COLO668 (cell line): ENCODE results near the gene CABP7.
A peak's percentile ranks its signal among the peaks of the same experiment; 100 is the strongest.

Source experiments
- DNase-seq: peaks from one replicate; lab custom pipeline; 2025; ENCODE audit not compliant: unreplicated experiment; lab: John Stamatoyannopoulos, UW

CABP7 gene

DNA sequence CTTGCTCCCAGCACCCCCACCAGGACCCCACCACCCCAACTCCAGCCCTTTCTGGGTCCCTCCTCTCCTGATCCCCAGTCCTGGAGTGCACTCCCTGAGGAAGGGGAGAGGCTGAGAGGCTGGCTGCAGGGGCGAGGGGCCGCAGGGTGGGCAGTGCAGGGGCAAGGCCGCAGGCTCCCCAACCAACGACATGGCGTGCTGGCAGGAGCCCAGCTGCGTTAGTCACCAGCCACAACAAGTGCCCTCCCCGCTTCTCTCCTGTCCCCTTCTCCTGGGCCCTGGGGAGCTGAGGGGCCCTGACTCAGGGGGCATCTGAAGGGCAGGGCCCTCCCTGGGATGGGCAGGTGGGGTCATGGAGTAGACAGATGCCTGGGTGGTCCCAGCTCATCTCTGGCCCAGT lies 2.3 kb downstream of the CABP7 start:
- DNase-seq, result no peak

DNA sequence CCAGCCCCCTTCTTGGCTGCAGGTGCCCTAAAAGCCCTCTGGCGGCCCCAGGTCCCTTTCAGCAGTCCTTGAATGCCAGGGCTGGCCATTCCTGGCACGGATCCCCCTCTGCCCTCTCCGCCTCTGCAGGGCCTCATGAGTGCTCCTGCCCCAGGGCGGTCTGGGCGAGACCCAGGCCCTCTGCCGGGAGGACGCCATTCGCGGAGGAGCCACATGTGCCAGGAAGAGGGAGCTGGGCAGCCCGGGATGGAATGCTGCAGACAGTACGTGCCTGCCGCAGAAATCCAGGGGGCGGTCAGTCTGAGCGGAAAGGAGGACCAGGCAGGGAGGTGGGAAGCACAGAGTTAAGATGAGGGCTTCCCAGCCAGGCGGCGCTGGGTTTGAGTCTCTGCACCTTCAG lies 2.8 kb downstream of the CABP7 start:
- no peak for DNase-seq

DNA sequence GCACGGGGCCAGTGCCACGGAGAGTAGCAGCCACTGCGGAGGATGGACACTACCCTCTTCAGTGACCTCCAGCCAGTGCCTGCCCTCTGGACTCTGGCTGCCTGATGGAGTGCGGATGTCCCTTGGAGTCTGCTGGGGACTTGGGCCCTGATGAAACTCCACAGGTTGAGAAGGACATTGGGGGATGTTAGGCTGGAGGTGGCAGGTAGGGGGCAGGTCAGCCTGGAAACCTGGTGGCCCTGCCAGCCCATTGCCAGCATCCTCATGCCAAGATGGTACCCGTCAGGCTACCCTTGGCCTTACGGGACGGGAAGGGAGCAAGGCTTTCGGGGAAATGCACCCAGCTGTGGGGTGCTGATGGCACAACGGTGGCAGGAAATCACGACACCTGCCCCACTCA lies 4.0 kb downstream of the CABP7 start:
- DNase-seq, result no peak

DNA sequence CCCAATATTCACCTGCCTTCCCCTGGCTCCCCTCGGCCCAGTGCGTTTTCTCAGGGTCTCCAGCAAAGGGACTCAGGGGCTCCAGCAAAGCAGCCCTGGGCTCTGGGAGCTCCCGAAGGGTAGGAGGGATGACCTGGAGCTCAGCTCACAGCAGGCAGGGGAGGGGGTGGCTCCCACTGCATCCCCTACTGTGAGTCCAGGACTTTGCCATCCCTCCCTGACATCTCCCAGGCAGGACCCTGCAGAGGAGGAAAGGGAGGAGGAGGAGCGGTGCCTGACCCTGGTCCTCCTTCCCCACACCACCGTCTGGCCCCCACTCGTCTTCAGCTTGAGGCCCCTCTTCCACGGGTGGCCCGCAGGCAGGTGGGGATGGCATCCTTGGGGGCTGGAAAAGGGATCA lies 5.0 kb downstream of the CABP7 start:
- DNase-seq, result no peak

DNA sequence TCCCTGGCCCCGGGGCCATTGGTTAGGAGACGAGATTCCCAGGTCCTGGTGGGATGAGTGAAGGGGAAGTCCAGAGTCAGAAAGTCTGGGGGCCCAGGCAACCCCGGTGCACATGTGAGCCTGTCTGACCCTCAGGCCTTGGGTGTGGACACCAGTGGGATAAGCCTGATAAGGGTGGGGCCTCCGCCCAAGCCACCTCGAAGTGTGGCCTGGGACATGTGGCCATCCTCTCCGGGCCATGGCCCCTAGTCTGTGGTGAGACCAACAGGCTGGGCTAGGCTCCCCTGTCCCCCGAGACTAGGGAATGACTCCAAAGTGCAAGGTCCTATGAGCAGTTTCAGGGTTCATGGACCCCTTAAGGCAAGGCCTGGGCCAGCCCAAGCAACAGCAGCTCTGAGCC lies 6.3 kb downstream of the CABP7 start:
- DNase-seq, result no peak

DNA sequence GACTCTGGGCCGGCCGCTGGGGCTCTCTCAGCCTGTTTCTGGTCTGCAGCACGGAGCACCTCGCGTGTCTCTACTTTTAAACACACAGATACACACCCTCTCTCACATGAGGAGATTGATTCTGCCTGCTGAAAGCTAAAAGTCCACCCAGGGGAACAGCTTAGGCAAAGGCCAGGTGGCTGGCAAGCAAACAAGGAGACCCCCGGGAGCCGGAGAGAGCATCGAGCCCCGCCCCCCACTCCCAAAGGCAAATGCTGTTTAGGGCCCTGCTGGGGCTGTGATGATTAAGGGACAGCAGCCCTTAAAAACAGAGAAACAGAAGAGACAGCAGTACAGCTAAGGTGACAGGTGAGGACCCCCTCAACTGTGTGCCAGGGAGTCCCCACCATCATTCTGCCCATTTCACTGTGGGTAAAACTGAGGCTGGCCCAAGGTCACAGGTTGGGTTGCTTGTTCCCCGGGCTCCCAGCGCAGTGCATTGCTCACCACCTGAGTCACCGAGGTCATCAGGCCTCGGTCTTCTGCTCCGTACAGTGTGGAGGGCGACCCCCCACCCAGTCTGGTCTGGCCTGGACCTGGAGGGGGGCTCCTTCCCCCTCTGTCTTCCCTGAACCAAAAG lies 6.8 kb downstream of the CABP7 start:
- DNase-seq, result no peak

DNA sequence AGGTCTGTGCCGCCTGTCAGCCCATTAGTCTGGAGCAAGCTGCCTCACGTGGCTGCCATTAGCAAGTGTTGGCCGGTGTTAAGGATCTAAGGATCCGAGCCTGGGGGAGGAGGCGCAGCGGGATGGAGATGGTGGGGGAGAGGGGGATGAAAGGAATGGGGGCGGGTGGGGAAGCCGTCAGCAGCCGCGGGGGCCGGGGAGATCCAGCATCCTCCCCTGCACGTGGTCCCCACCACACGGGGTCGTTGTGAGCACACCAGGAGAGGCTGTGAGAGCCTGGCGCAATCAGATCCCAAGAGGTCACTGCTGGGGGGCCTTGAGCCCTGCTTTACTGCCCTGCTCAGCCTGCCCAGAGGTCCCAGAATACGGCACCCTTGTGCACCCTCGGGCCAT lies 7.3 kb downstream of the CABP7 start:
- DNase-seq, result no peak

DNA sequence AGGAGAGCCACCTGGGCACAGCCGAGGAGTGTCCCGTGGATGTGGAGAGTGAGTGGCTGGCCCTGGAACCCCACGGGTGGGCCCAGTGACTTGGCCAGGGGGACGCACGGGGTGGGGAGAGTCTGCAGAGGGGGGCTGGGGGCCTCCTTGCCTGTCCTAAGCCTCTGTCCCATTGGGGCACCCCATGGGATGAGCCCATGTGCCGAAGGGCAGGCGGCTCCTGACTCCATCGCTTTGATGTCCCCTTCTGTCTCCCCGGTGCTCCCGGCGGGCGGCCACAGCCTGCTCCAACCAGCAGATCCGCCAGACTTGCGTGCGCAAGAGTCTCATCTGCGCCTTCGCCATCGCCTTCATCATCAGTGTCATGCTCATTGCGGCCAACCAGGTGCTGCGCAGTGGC lies 9.4 kb downstream of the CABP7 start:
- no peak for DNase-seq

DNA sequence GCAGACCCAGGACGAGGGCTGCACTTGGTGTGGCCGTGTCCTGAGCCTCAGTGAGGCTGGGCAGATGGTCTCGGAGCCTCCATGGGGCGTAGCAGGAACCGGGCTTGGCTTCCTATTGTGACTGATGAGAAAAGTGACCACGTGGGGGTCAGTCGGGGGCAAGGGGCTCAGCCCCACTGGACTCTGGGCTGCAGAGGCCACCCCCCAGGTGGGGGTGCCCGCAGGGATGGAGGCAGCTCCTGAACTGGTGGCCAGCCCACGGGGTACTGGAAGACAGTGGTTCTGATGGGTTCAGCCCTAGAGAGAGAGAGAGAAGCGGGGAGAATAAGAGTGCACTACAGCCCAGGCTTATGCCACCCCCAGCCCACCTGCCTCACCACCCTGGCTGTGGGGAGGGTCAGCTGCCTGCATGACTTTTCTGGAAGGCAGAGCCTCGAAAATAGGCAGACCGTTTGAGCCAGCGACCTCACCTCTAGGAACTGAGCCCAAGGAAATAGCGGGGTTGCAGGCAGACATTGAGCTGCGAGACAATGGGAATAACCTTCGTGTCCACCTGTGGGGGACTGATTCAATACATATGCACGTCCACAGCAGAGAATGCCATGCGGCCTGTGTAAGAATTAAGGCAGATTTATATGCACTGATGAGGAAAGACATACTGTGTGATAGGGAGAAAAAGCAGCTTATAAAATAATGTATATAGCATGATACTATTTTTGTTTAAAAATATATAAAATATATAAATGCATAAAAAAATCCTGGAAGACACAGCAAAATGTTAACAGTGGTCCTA lies 11.5 kb downstream of the CABP7 start:
- DNase-seq, result no peak

DNA sequence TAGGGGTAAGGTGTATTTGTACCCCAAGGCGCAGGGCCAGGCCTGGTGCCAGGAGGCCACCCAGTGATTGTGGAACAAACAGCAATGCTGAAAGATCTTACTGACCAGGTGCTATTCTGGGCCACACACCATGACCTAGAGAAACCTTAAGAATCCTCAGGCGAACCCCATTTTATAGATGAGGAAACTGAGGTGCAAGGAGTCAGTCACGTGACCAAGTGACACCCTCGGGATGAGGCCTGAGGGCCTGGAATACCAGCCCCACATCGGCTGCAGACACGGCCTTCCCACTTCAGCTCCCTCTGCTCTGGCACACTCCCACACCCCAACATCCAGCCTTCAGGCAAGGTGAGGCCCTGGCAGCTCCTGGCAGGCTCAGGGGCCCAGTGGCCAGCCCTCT lies 13.1 kb downstream of the CABP7 start:
- DNase-seq, result no peak

DNA sequence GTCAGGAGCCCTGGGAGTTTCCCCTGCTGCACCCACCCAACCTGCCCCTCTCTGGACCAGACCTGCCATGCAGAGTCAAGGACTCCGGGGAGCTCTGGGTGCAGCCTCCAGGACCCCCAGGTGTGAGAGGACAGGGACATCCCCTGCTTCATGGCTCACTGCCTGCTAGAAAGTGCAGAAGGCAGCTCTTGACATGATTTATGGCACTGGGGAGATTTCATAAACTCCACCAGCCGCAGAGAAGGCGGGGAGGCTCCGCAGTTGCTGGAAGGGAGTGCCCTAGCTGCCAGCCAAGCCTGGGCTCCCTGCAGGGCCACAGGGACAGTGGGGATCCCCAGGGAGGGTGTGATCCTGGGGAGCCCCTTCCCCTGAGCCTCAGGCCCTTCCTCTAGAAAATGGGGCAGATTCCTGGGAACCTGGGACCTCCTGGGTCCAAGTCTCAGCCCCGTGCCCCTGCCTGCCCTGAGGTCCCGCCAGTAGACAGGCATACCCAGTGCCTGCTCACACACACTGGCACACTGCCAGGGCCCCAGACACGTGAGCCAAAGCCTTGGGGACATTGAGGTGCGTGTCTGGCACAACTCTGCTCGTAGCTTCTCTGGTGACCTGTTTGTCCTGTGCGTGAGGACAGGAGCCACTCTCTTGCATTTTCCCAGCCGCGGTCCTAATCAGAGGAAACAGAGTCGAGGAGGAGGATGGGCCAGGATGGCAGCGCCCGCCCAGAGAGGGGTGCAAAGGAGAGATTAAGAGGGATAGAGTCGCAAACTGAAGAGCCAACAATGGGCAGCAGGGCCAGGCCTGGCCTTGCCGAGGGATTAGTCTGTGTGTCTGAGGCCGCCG lies 13.8 kb downstream of the CABP7 start:
- peak; percentile 94 for DNase-seq

DNA sequence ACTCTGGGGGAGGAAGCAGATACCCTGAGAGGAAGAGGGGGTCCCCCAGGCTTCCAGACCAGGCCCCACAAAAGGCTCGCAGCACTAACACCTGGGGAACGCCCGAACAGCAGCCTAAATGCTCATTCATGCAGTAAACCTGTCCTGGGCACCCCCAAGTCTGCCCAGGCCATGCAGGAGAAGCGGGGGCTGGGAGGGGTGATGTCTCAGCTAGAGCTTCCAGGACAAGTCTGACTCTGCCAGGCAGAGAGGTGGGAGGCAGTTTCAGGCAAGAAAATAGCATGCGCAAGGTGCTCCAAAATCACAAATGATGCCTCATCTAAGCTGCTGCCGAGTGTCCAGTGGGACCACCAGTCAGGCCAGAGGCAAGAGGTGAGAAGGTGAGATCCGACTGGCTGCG lies 14.6 kb downstream of the CABP7 start:
- DNase-seq, result no peak

DNA sequence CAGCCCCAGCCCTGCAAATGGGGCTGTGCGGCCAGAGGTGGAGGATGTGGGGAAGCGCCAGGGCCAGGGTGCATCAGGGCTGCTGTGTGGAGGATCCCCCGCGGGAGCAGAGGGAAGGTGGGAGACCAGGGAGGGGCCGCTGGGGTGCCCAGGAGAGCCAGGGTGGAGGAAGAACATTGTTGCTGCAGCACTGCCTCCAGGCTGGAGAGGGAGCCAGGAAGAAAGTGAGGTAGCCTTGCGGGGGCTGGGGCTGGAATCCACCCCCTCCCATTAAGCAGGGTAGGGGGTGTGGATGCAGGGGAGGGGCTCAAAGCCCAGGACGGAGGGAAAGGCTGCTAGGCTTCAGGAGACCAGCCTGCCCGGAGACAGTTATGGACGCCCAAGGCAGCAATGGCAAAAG lies 15.0 kb downstream of the CABP7 start:
- no peak for DNase-seq

DNA sequence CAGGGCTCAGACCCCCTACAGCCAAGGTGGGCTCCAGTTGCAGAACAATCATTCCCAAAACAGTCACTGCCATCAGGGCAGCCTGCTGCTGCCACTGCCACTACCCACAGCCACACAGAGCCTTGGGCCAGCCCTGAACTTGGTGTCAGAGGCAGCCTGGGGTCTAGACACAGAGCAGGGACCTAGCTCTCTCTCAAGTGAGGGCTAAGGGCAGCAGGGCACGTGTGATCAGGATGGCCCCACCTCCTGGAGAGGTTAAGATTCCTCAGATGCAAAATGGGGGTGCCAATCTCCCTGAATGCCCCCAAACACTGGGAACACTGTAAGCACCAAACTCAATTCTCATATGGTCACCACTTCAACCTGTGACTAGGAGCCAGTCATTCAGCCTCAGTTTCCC lies 15.6 kb downstream of the CABP7 start:
- no peak for DNase-seq

DNA sequence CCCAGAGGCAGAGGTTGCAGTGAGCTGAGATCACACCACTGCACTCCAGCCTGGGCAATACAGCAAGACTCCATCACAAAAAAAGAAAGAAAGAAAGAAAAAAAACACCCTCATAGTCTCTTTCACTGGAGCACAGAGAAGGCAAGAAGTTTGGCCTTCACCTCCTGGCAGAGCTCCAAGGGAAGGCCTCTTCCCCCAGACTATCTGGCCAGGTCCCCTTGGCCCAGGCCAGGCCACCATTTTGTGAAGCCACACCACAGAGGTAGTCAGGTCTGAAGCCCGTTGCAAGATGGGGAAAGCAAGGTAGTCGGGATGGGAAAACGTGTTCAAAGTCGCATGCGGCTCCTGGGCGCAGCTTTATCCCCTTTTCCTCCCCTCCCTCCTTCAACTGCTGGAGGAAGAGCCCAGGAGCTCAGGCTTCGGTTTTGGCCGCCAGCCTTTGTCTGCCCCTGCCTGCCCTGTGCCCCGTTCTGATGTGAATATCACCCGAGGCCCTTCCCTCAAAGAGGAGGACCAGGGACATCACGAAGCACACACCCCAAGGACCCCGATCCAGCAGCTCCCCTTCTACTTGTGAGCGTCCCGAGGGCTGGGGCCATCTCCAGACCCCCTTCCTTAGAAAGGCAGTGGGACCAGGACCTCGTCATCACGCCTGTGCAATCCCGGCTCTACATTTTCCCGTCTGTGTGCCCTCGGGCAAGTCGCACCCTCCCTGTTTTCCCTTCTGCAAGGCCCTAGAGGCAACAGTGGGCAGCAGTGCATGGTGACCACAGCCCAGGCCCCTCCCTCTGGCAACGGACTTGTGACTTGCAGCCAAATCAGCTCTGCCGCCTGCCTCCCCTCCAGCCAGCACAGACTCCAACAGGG lies 17.7 kb downstream of the CABP7 start:
- no peak for DNase-seq

DNA sequence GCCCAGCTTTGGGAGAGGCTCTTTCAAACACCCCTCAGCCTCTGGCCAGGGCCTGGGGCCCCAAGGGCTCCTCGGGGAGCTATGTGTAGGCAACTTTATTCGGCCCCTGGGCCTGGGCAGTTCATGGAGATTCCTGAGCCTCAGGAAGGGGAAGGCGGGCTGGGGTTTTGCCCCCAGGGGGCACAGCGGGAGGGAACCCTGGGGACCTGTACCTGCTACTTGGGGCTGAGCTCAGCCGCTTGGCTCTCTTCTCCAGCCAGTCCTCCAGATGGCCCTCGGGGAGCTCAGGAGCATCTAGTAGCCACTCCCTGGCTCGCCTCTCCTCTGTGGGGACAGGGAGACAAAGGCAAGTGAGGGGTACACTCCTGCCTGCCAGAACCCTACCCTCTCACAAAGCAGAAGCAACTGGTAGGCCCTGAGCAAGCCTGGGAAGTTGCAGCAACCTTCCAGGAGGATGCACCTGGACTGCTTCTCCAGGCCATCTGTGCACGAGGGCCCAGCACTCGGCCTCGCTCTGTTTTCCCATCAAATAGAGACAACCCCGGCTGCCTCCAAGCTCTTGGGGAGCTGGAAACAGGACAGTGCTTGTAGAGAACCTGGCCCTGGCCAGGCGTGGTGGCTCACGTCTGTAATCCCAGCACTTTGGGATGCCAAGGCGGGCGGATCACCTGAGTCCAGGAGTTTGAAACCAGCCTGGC lies 18.5 kb downstream of the CABP7 start:
- no peak for DNase-seq

DNA sequence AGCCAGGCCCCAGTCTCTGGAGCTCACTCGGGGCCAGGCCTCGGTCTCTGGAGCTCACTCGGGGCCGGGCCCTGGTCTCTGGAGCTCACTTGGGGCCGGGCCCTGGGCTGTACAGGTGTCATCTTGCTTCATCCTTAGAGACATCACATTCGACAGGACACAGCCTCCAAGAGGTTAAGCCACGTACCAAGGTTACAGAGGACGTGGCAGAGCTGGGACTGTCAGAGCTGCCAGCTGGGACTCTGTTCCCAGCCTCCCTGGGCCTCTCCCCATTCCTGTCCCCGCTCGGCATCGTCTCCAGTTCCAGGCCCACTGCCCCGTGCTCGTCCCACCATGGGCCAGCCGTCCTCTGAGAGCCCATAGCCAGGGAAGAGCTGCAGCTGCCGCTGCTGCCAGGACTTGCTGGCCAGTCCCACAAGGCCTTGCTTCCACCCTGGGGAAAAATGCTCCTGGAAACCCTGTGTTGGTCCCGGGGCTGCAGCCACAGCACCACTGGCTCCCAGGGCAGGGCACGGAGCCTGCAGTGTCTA lies 19.6 kb downstream of the CABP7 start:
- no peak for DNase-seq

DNA sequence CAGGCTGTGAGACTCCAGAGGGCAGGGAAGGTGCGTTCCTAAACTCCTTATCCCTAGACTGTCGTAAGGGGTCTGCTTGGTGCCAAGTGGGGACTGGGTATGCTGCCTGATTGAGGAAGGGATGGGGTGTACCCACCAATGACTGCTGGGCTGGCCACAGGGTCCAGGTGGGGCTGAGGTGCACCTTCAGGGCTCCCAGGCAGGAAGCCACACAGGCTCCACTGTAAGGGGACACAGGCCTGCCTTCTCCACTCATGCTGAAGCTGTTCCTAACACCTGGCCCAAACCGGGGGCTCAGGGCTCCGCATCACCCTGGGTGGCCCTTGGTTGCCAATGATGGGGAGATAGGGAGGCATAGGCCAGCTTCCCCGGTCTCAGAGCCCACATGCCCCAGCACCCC lies 20.4 kb downstream of the CABP7 start:
- DNase-seq, result no peak

DNA sequence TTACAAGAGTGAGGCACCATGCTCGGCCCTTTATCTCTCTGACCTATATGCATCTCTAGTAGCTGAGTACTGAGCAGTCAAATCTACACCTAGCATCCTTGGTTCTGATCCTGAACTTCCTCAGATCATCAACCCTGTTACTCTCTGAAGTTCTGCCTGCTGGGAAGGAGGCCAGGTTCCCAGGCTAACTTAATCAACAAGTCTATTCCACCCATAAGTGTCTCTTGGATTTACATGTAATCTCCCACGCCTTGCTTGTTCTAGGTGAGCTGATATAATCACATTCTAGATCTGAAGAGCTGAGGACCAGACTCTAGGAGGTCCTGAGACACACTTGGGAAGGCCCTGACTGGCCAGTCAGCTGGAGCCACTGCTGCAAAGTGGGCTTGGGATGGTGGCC lies 22.1 kb downstream of the CABP7 start:
- no peak for DNase-seq

DNA sequence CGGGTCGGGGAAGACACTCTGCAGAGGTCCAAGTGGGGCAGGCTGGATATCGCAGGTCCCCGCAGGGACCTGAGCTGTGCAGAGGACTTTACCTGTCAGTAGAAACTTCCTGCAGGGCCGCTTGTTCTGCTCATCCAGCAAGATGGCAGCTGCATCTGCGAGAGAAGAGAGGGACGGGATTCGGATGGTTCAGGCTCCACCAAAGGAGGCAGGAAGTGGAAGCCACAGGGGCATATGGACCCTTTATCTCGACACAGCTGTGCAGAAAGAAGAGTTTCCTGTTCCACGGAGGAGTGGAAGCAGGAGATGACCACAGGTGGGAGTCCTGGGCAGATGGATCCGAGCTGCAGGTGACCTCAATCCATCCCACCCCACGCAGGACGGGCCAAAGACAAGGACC lies 22.5 kb downstream of the CABP7 start:
- no peak for DNase-seq
